Head of caudate nucleus (tissue), 42 donors: ENCODE results near the gene ITGA1.
"Not testable (repeated sequence)": the region's sequence is repeated elsewhere in the genome, so short reads cannot be mapped to it uniquely, and the experiment has no call there.

ENCODE experiments used
- DNase-seq, 42 donors: peaks; one replicate each; pipeline versions ENCODE4 v3.0.0 to v3.0.0-alpha.2; 2020 to 2021; ENCODE audit warnings: mixed read lengths in 7 of 42
- intact Hi-C: fragments of 100-400 bp; cut with DNase I; formaldehyde crosslinking; loops from one replicate; pipeline ENCODE4 v1.15.0; 2022

The ITGA1 gene

DNA sequence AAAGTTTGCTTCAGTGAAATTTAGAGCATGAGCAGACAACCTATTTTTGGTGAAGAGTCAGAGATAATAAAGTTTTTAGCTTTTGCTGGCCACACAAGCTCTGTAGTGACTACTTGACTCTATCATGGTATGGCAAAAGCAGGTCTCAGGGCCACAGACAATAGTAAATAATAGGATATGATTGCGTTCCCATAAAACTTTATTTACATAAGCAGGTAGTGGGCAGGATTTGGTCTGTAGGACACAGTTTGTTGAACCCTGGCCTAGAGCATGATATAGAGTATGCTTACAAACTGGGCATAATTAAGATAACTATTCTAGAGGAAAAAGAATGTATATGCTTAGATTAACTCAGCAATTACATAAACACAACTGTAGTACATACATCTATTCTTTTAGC lies 30.1 kb downstream of the ITGA1 start:
- DNase-seq: no peak
- intact Hi-C loops: no loop called here

DNA sequence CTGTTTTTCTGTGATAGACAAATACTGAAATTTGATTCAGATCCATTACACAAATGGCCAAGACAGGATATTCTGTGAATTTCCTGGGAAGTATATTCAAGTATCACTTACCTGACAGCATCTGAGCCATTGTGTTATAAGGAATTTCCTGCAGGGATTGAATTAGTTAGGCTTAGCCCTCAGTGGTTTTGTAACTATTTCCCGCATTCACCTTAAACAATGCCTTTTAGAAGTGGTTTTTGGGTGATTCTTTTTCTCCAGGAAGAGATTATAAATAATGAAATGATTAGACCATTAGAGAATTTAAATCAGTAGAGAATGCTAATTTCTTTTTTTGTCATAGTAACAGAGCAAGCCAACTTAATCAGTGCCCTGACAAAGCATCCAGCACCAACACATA lies 30.6 kb downstream of the ITGA1 start:
- no peak for DNase-seq
- intact Hi-C loops: no loop called here

DNA sequence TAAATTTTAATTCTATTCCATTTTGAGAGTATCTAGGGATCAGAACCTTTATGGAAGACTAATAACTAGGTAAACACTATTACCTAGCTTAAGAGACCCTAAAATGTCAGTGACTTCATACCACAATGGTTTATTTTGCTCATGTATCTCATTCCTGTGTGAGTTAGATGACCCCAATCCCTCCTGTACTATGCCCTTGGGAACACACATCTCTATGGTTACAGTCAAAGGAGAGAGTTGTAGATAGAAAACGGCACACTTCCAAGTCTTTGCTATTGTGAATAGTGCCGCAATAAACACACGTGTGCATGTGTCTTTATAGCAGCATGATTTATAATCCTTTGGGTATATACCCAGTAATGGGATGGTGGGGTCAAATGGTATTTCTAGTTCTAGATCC lies 31.1 kb downstream of the ITGA1 start:
- intact Hi-C loops, DNase-seq: not testable (repeated sequence)

DNA sequence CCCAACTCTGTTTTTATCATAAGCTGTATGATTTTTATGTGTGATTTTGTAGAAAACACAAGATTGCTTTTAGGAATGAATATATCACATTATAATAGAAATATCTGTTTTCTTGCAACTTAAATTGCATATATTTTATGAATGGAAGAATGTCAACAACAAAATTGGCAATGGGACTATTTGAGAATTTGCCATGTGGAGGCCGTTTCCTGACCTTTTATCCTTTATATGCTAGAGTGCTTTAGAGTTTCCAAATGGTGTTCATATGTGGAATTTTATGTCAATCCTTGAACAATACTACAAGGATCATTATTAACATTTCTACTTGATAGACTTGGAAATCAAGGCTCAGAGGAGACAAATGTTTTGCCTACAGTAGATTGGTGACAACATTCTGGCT lies 34.2 kb downstream of the ITGA1 start:
- no peak for DNase-seq
- intact Hi-C loops: no loop called here

DNA sequence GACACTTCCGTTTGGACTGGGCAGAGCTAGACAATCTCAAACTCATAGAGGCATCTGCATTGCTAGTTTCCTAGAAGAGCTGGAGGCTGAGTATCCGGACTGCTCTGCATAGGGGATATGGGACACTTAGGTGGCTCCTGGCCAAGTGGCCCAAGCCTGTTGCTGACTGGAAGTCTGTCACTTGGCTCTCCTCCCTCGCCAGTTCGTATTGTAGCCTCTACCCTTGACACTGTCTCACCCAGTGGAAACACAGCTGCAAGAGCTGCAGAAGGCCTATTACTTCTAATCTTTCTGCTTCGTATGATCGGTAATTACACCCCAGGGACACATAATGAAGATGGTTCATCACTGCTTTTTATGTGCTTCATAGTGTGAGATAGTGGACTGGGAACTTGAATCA lies 34.7 kb downstream of the ITGA1 start:
- intact Hi-C loops: no loop called here
- peak in 16 of 42 donors; percentile 8 to 52 (median 26) for DNase-seq

DNA sequence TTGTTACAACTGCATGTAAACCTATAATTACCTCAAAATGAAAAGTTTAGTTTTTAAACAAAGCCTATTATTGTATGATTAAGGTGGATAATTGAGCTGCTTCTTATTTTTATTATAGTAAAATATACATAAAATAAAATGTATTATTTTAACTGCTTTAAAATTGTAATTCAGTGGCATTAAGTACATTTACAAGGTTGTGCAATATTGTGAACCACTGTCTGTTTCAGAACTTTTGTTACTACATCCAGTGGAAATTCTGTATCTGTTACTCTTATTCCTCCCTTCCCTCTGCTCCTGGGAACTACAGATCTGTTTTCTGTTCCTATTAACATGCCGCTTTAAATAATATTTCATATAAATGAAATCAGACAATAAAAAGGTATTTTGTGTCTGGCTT lies 37.1 kb downstream of the ITGA1 start:
- intact Hi-C loops: no loop called here
- no peak for DNase-seq

DNA sequence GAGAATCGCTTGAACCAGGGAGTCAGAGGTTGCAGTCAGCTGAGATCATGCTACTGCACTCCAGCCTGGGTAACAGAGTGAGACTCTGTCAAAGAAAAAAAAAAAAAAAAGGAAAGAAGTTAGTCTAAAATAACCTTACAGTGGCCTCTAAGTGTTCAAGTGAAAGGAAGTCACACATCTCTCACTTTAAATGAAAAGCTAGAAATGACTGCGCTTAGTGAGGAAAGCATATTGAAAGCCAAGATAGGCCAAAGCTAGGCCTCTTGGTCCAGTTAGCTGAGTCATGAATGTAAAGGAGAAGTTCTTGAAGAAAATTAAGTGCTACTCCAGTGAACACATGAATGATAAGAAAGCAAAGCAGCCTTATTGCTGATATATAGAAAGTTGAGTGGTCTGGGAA lies 38.1 kb downstream of the ITGA1 start:
- intact Hi-C loops: no loop called here
- no peak for DNase-seq

DNA sequence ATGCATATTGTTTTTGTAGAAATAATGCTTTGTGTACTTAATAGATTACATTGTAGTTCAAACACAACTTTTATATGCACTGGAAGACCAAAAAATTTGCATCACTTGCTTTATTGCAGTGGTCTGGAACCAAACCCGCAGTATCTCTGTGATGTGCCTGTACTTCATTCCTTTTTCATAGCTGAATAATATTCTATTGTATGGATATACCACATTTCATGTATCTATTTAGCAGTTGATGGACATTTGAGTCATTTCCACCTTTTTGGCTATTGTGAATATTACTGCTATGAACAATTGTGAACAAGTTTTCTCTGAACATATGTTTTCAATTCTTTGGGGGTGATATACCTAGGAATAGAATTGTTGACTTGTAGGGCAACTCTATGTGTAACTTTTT lies 40.1 kb downstream of the ITGA1 start:
- DNase-seq: no peak
- intact Hi-C loops: no loop called here

DNA sequence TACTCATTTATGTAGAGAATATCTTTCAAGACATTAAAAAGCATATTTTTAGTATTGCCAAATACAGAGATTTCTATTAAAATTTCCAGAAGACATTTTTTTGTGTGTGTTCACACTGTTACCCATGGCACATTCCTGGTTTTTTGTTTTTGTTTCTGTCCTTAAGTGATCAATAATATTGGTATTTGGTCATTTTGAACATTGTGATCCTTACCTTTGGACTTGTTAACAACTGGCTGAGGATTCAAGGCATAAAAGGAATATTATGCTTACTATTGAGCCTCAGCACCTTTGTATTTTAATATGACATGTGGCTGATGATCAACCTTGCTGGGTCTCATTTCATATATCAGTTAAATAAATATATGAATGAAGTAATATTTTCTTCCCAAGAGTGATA lies 41.9 kb downstream of the ITGA1 start:
- DNase-seq: no peak
- intact Hi-C loops: no loop called here

DNA sequence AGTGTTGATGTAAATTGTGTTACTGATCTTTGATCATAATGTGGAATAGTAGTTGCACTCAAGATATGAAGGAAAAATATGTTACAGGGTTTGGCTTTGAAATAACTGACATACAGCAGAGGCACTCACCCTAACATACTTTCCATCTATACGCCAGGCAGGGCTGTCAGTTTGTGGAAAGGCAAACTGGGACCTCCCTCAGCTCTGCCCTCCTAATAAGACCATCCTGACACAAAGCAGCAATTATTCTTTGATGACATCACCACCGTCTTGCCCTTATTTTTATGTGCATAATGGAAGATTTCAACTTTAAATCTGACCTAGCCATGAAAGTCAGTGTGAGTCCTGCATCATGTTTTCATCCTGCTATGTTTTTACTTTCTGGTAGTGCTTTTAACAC lies 42.9 kb downstream of the ITGA1 start:
- DNase-seq: no peak
- intact Hi-C loops: no loop called here

DNA sequence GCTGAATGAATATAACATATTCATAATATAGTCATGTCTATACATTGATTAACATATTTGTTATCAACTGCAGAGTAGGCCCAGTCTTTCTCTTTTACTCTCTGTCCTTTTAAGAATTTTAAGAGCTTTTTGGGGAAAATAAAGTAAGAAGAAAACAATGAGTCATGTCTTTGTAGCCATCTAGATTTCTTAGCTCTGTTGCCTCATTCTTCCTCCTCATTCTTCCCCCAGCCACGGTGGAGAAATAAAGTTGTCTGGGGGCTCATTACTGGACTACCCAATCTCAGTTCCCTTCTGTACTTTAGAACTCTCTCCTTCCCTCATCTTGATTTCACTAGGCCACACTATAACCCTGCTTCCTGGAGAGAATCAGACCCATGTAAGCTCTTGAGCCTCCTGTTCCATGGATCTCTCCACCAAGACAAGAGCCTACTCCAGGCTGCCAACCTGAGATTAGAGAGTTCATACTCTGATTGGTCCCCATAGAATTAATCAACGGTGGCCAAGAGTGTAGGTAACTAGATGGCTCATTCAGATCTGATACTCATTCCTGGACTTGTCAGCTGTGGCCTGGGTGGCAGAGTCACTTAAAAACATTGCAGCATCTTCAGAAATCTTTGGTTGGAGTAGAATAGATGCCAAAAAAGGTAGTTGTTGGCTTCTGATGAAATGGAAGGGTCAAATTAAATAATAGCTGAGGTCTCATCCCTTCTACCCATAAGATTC lies 44.2 kb downstream of the ITGA1 start:
- DNase-seq: no peak
- intact Hi-C loops: no loop called here

DNA sequence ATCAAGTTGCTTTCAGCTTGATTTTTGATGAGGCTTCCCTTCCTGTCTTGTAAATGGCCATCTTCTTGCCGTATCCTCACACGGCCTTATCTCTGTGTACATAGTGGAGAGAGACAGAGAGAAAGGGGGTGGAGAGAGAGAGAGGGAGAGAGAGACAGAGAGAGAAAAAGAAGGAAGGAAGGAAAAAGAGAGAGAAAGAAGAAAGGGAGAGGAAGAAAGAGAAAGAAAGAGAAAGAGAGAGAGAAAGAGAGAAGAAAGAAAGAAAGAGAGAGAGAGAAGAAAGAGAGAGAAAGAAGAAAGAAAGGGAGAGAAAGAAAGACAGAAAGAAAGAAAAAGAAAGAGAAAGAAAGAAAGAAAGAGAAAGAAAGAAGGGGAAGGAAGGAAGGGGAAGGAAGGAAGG lies 46.6 kb downstream of the ITGA1 start:
- intact Hi-C loops: no loop called here

DNA sequence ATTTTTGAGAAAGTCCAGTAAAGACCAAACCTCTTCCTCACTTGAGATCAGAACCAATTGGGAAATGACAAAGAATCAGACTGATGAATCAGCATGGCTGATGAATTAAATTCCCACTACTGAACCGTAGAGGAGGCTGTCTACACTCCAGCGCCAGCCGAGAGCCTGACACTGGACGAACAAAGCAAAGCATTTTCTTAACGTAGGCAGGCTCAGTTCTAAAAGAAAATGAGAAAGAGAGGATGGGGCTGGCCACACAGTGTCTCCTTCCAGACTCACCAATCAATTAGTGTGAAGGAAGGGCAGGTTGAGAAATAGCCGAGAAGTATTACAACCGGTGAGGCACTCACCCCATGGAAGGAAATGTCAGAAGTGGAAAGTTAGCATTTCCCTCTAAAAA lies 49.4 kb downstream of the ITGA1 start:
- intact Hi-C loops: no loop called here
- DNase-seq: peak in 38 of 42 donors; percentile 12 to 70 (median 37)

More for the DNA sequence above, 46.6 kb downstream of the ITGA1 start:
- no peak for DNase-seq

DNA sequence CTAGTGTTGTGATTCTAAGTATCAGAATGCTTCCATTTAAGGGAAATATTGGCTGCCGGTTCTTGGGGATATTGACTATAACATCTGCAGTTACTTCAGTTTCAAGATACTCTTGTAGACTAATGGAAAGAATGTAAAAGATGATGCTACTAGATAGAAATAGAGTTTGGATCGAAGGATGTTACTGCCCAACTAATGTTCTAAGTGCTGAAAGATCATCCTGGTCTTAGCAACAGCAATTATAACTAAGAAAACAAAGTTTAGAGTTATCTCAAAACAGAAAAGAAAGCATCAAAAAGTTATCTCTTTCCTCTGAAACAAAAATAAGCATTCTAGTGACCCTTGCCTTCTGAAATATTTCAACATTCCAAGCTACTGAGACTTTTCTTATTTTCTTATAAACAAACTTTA lies 49.9 kb downstream of the ITGA1 start:
- no peak for DNase-seq
- intact Hi-C loops: no loop called here

DNA sequence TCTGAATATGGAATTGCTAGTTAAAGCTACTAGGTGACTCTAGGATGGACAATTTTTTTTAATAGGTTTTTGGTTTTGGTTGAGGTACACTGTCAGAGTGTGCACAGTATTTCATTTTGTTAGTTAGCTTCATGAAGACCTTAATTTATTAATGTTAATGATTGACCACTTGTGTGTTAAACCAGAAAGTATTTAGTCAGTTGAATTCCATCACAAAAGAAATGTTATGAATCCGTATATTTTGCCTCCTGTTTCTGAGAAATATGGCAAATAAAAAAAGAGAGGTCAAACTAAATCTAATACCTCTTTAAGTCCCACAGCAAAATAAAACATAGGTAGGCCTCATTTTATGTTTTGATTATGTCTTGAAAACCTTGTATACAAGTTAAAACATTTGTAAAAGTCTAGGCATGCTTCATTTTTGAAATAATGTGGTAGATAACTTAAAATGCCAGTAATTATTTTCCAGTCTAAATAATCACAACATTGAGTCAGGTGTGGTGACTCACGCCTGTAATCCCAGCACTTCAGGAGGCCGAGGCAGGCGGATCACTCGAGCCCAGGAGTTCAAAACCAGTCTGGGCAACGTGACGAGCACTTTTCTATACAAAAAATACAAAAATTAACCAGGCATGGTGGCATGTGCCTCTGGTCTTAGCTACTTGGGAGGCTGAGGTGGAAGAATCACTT lies 50.8 kb downstream of the ITGA1 start:
- intact Hi-C loops: no loop called here
- DNase-seq: no peak

DNA sequence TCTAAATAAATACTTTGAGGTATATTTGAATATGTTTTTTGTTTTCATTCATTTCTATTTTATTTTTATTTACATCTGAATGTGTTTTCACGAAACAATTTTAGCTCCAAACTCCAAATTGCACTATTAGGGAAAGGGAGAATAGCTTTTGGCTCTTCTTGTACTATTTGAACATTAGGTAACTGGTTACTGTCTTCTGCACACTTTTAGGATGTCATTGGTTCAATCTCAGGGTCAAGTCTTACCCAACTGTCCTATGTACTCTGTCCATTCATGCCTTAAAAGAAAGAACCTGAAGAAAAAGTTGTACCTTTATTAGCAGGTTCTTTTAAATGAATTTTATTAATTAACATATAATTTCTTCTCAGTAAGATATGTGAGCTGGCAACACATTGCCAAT lies 51.6 kb downstream of the ITGA1 start:
- intact Hi-C loops: no loop called here

DNA sequence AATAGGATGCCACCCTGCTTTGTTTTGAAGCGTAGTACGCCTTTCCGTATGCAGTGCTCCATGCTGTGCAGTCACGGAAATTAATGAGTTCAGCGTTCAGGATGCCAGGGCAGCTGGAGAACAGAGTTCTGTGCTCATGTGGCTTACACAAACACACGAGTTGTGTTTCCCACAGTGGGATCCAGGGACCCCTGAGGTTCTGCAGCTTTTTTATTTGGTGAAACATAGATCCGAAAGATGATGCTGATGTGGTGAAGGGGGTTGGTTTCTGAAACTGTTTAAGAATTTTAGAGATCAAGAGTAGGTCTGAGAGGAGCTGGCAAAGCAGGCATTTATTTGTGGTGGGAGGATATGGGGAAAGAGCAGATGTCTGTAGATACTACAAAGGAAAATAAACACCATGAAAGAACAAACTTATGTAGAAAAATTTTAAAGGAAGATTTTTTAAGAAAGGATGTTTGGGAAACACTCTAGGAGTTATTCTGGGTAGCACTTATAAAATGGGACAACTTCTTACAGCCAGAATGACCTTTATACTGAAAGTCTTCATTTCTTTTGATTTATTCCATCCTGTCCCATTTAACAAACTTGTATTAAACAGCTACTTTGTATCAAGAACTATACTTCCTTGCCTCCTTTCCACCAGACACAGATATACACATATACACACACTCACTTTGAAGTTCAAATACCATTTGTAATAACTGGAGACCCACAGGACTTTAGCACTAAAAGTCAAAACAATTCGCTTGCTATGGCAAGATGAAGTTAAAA lies 52.7 kb downstream of the ITGA1 start:
- intact Hi-C loops: no loop called here

More for the DNA sequence above, 51.6 kb downstream of the ITGA1 start:
- no peak for DNase-seq

DNA sequence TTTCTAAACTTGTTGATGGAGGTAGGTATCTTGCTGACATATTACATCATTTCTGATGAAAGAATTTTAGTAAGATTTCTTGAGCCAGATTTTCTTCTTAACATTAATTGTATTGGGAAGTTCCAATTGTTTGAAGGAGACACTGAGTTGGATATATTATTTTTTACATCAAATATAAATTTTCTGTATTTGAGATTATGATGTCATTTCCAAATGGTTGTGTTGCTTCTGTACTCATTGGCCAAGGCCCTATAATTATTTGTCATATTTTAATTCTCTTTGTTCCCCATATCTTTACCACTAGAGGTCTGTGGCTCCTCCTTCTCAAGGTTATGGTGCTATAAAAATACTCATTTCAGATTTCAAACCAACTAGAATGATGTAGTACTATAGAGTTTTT lies 53.4 kb downstream of the ITGA1 start:
- intact Hi-C loops: no loop called here

More for the DNA sequence above, 52.7 kb downstream of the ITGA1 start:
- peak in 9 of 42 donors; percentile 3 to 48 (median 21) for DNase-seq

DNA sequence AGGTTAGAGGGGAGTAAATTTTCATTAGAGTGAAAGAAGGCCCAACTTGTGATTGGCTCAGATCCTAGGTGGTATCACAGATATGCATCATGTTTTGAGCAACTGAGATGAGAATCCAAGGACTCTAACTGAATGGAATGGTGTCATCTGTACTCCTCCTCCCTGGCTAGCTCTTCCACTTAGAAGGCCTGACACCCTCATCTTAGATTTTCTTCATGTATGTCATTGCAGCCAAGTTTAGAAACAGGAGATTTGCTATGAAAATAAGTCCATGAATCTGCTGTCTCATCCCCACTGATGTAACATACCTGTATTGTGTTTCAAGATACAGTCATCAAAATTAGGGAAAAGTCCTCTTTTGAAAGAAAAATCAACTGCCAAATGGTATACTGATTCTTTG lies 54.4 kb downstream of the ITGA1 start:
- intact Hi-C loops: no loop called here
- no peak for DNase-seq

More for the DNA sequence above, 53.4 kb downstream of the ITGA1 start:
- DNase-seq: no peak

DNA sequence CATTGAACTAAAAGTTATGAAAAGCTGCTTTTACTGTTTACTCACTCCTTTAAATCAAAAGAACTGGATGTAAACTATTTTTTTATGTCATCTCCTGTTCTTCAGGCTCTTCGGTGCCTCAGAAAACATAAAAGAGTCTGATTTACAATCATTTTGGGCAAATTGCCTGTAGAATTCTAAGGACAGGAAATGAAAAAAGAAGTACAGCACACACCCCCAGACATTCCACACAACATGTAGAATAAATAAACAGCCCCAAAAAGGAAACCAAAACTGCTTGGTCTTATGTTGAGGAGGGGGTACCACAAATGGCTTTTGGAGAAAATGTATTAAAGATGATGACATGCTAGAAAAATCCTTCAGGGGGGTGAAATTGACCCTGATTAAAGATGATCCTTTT lies 57.2 kb downstream of the ITGA1 start:
- DNase-seq: no peak
- intact Hi-C loops: no loop called here
